HFFc6 (cell line): Measurements from ENCODE around the gene HOXB7. TPM values are rescaled to one million over a fixed set of nuclear protein-coding genes. Genes with fewer than 3 reads are reported as not detected.

Source experiments
- DNase-seq: peaks from one replicate; pipeline ENCODE4 v3.0.0-alpha.2; 2018
- H3K27ac Mint-ChIP-seq: 2 replicates; pipeline ENCODE4 v1.8.0; 2020; ENCODE audit warnings: mild to moderate bottlenecking, mixed read lengths
- H3K27me3 Mint-ChIP-seq: 2 replicates; pipeline ENCODE4 v1.8.0; 2021; ENCODE audit warnings: mild to moderate bottlenecking, moderate library complexity, mixed read lengths; ENCODE audit not compliant: insufficient read depth
- H3K36me3 Mint-ChIP-seq: 2 replicates; pipeline ENCODE4 v1.8.0; 2021; ENCODE audit warnings: low read depth, mixed read lengths
- H3K4me1 Mint-ChIP-seq: 2 replicates; pipeline ENCODE4 v1.8.0; 2020; ENCODE audit warnings: low read depth, mixed read lengths
- H3K4me3 Mint-ChIP-seq: 2 replicates; pipeline ENCODE4 v1.8.0; 2020; ENCODE audit warnings: mild to moderate bottlenecking, moderate library complexity, mixed read lengths
- H3K9me3 Mint-ChIP-seq: 2 replicates; pipeline ENCODE4 v1.8.0; 2020; ENCODE audit warnings: mild to moderate bottlenecking, mixed read lengths
- total RNA-seq, 6 experiments: library from RNA; stranded (reverse); fragmentation: NEBNext Ultra II Directional; extraction: Animal tissue kit (Norgen Biotek cat#: 25700); gene quantifications; 2 replicates in 1 of 6; 3 replicates in 5 of 6; pipeline ENCODE4 v1.2.3, GENCODE V29; 2021
- TF ChIP-seq, protein P1 (sequence below): fragments of 200-600 bp; sonication (generic); IDR thresholded peaks from 2 replicates; pipeline ENCODE4 v1.5.0; 2021; ENCODE audit warnings: antibody characterized with exemption, mild to moderate bottlenecking

The HOXB7 gene
- total RNA-seq, 6 experiments from 2014 or later, result not detected

DNA sequence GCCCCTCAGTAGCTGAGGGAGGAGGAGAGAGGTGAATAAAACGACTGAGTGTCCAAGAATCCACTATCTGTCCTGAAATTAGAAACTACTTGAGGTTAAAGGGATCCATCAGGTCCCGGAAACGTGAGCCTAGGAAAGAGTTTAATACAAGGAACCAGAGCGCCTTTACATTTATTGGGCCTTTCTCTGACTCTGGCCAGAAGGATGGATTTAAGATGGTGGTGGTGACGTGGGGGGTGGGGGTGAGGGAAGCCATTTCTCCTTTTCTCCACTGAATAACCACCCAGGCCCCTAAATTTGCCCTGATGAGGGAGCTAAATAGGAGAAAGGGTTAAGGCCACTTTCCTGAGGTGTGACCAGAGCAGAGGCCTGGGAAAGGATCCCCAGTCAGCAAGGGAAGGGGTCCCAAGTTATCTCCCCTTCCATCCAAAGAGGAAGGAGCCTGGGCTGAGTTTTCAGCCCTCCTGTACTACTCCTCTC is 16.3 kb upstream of the HOXB7 start:
- Mint-ChIP-seq H3K36me3 (no peaks in the 10 kb centered on the region), H3K4me1 (no peaks in the 10 kb centered on the region), H3K4me3 (no peak overlapping the region), H3K27ac (no peak overlapping the region), H3K9me3 (no peaks in the 10 kb centered on the region), H3K27me3 (peaks cover 75% of the 10 kb centered on the region)
- TF ChIP-seq, protein P1, sequence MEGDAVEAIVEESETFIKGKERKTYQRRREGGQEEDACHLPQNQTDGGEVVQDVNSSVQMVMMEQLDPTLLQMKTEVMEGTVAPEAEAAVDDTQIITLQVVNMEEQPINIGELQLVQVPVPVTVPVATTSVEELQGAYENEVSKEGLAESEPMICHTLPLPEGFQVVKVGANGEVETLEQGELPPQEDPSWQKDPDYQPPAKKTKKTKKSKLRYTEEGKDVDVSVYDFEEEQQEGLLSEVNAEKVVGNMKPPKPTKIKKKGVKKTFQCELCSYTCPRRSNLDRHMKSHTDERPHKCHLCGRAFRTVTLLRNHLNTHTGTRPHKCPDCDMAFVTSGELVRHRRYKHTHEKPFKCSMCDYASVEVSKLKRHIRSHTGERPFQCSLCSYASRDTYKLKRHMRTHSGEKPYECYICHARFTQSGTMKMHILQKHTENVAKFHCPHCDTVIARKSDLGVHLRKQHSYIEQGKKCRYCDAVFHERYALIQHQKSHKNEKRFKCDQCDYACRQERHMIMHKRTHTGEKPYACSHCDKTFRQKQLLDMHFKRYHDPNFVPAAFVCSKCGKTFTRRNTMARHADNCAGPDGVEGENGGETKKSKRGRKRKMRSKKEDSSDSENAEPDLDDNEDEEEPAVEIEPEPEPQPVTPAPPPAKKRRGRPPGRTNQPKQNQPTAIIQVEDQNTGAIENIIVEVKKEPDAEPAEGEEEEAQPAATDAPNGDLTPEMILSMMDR, result no peak
- DNase-seq, result no peak

DNA sequence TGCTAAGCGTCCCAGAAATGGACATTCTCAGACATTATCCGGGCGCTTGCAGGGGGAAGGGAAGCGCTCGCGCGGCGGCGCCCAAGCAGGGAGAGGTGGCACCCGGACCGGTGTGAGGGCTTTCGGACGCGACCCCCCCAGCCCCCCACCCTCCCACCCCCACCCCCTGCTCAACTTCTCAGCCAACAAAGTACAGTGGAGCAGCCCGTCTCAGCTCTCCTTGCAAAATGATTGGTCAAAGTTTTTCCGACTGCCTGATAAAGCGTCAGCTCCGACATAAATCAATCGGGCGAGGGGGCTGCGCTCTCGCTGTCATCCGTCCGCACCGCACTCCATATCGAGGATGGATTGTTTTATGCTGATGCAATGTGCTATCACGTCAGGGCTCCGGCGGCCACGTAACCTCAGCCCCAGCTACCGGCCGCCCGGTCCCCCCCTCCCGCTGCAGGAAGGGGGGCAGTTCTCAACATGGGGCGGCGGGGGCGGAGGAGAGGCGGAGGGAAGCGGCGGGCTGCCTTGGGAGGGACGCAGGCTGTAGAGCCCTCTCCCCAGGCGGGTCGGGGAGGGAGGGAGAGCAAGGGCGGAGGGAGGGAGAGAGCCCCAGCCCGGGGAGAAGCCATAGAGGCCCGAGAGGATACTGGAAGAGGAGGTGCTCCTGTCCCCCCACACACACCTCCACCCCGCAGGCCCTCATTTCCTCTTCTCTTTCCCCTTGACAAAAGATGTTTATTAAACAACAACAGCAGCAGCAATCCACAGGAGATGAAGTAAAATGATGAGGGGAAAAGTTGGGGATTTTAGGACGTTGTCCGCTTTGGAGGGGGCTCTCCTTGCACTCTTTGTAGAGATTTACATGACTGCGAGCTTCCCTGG is 15.7 kb upstream of the HOXB7 start, which contains the start of gene HOXB9:
Gene HOXB9, minus strand, starts transcription at position 114 of the 873 bp plus-strand sequence. Its CDS starts 89 bp downstream, at position 25.
- no peak for DNase-seq
- no peak within 1 kb of the TSS for H3K4me3 Mint-ChIP-seq
- no peak within 1 kb of the TSS for H3K27ac Mint-ChIP-seq
- peaks cover 75% of the 10 kb centered on the region for H3K27me3 Mint-ChIP-seq
- TF ChIP-seq, protein P1, result no peak
- H3K4me1 Mint-ChIP-seq, result no peaks in the 10 kb centered on the region
- H3K9me3 Mint-ChIP-seq, result no peaks in the 10 kb centered on the region
- H3K36me3 Mint-ChIP-seq, result no peaks in the 10 kb centered on the region

- H3K4me1 Mint-ChIP-seq, result no peaks in the 10 kb centered on the region
- H3K27ac Mint-ChIP-seq, result no peak overlapping the region
- TF ChIP-seq, protein P1, result no peak
- no peak for DNase-seq
- H3K9me3 Mint-ChIP-seq, result no peaks in the 10 kb centered on the region
- no peaks in the 10 kb centered on the region for H3K36me3 Mint-ChIP-seq
- H3K27me3 Mint-ChIP-seq, result peaks cover 75% of the 10 kb centered on the region
- no peak overlapping the region for H3K4me3 Mint-ChIP-seq
Observed at GRCh38 chr17:48625495-48626244, 14.9 kb upstream of the HOXB7 start.

- TF ChIP-seq, protein P1, result no peak
- H3K36me3 Mint-ChIP-seq, result no peaks in the 10 kb centered on the region
- H3K4me1 Mint-ChIP-seq, result no peaks in the 10 kb centered on the region
- no peak overlapping the region for H3K4me3 Mint-ChIP-seq
- no peaks in the 10 kb centered on the region for H3K9me3 Mint-ChIP-seq
- no peak for DNase-seq
- peaks cover 78% of the 10 kb centered on the region for H3K27me3 Mint-ChIP-seq
- H3K27ac Mint-ChIP-seq, result no peak overlapping the region
Observed at GRCh38 chr17:48624544-48625494, 14.0 kb upstream of the HOXB7 start.

- H3K4me1 Mint-ChIP-seq, result no peaks in the 10 kb centered on the region
- peaks cover 78% of the 10 kb centered on the region for H3K27me3 Mint-ChIP-seq
- no peak overlapping the region for H3K27ac Mint-ChIP-seq
- H3K36me3 Mint-ChIP-seq, result no peaks in the 10 kb centered on the region
- H3K4me3 Mint-ChIP-seq, result no peak overlapping the region
- no peaks in the 10 kb centered on the region for H3K9me3 Mint-ChIP-seq
- no peak for DNase-seq
- TF ChIP-seq, protein P1, result no peak
Observed at GRCh38 chr17:48624118-48624517, 13.3 kb upstream of the HOXB7 start.
